Stomach (tissue), 9 donors: ENCODE measurements around the gene NSF. TPM values are rescaled to one million over a fixed set of nuclear protein-coding genes. Genes with fewer than 3 reads are reported as not detected.

Source experiments
- DNase-seq, 2 donors: peaks; one replicate each; pipeline versions ENCODE4 v3.0.0 to v3.0.0-alpha.2; 2013 to 2019
- H3K27ac ChIP-seq, 5 donors: fragments of 200-600 bp in 4 of 5; sonication (generic) in 4 of 5; one replicate each; pipeline ENCODE4 v1.5.1; 2013 to 2019; ENCODE audit warnings: mild to moderate bottlenecking in 1 of 5, moderate library complexity in 1 of 5
- H3K27me3 ChIP-seq, 3 donors: fragments of 200-600 bp; sonication (generic); one replicate each; pipeline ENCODE4 v1.5.1; 2017 to 2019; ENCODE audit warnings: mixed run types in 1 of 3
- H3K36me3 ChIP-seq, 4 donors: fragments of 200-600 bp; sonication (generic); 1 replicate in 3 of 4; 2 replicates in 1 of 4; pipeline ENCODE4 v1.5.1; 2016 to 2019
- H3K4me1 ChIP-seq, 4 donors: fragments of 200-600 bp; sonication (generic); one replicate each; pipeline ENCODE4 v1.5.1; 2016 to 2019
- H3K4me3 ChIP-seq, 4 donors: fragments of 200-600 bp; sonication (generic) in 3 of 4; one replicate each; pipeline ENCODE4 v1.5.1; 2016 to 2019; ENCODE audit warnings: mild to moderate bottlenecking in 1 of 4
- H3K9me3 ChIP-seq, 4 donors: fragments of 200-600 bp; sonication (generic); one replicate each; pipeline ENCODE4 v1.5.1; 2016 to 2019
- CTCF ChIP-seq, 7 experiments: fragments of 450-650 bp in 4 of 7; fragments of 200-600 bp in 3 of 7; sonication (generic) in 3 of 7; IDR thresholded peaks; one replicate each; pipeline ENCODE4 v1.5.1; 2016 to 2019; ENCODE audit warnings: antibody characterized with exemption in 7 of 7, control low read depth in 2 of 7, mild to moderate bottlenecking in 1 of 7
- EP300 ChIP-seq: sonication (generic); formaldehyde crosslinking; IDR thresholded peaks from one replicate; pipeline ENCODE4 v1.6.1; 2017; ENCODE audit warnings: antibody characterized with exemption
- POLR2A ChIP-seq, 4 donors: fragments of 450-650 bp; IDR thresholded peaks; one replicate each; pipeline ENCODE4 v1.6.1; 2016; ENCODE audit warnings: antibody characterized with exemption in 4 of 4, control low read depth in 2 of 4, mild to moderate bottlenecking in 1 of 4, moderate library complexity in 1 of 4
- POLR2AphosphoS5 ChIP-seq, 3 donors: sonication (generic); formaldehyde crosslinking; IDR thresholded peaks; one replicate each; pipeline ENCODE4 v1.6.1; 2016; ENCODE audit warnings: antibody characterized with exemption in 3 of 3
- WGBS, 5 donors: extraction: QIAGEN DNeasy Blood & Tissue Kit in 3 of 5; methylation state at CpG; one replicate each; pipeline versions ENCODE4 v1.1.5 to v1.1.7; 2013 to 2018; 5-methylcytosine and 5-hydroxymethylcytosine counted together
- intact Hi-C: fragments of 100-400 bp; cut with DNase I; formaldehyde crosslinking; loops from one replicate; pipeline ENCODE4 v1.15.1; 2023; ENCODE audit warnings: low total_unique reads
- polyA plus RNA-seq, 3 donors: library from polyadenylated mRNA; stranded (reverse); fragments of 200-250 nt; gene quantifications; one replicate each; pipeline ENCODE4 v1.2.3, GENCODE V29; 2013
- total RNA-seq, 5 donors: library from RNA; depleted of rRNA; stranded (reverse); fragments of >200 nt; gene quantifications; one replicate each; pipeline versions ENCODE4 v1.1.0 to v1.2.3, GENCODE V29; 2014 to 2016
- donor health status: healthy with polysubstance abuse.
- donor health status: Bipolar disorder and iron deficiency.
- donor health status: healthy.

NSF gene
- total and polyA plus RNA-seq, 8 donors, result 7.0 to 75.2 (median 16.3) TPM

- TF ChIP-seq CTCF (IDR thresholded peaks at IDR 0.05) (no peak), EP300 (no peak)
- no peaks in the 10 kb centered on the region for H3K9me3 ChIP-seq
- peaks cover 0 to 46% (median 13%) of the 10 kb centered on the region in 3 donors for H3K27me3 ChIP-seq
- no peak overlapping the region for H3K4me3 ChIP-seq
- intact Hi-C loops, result no loop called here
- no peaks in the 10 kb centered on the region for H3K36me3 ChIP-seq
- 69 to 75% (median 71%) methylated on average over 7 of the region's 7 CpGs for WGBS, 5 donors
- no peaks in the 10 kb centered on the region for H3K4me1 ChIP-seq
- DNase-seq, result no peak
- H3K27ac ChIP-seq, result no peak overlapping the region
These were observed 206.1 kb downstream of the NSF start for GRCh38 chr17:46796524-46796923.

GRCh38 chr17:46796956-46797530, 206.6 kb downstream of the NSF start:
- no peak for DNase-seq
- Histone ChIP-seq H3K36me3 (no peaks in the 10 kb centered on the region), H3K9me3 (no peaks in the 10 kb centered on the region), H3K4me3 (no peak overlapping the region), H3K27ac (no peak overlapping the region), H3K4me1 (no peaks in the 10 kb centered on the region), H3K27me3 (peaks cover 0 to 41% (median 13%) of the 10 kb centered on the region in 3 donors)
- no peak for TF ChIP-seq CTCF (IDR thresholded peaks at IDR 0.05)
- no peak for TF ChIP-seq POLR2AphosphoS5 (IDR thresholded peaks at IDR 0.05)
- TF ChIP-seq EP300, result no peak
- TF ChIP-seq POLR2A (IDR thresholded peaks at IDR 0.05), result no peak
- intact Hi-C loops, result no loop called here
- WGBS, 5 donors, result 58 to 68% (median 62%) methylated on average over 8 of the region's 8 CpGs

- Histone ChIP-seq H3K4me1 (no peaks in the 10 kb centered on the region), H3K4me3 (no peak overlapping the region), H3K27ac (no peak overlapping the region), H3K36me3 (no peaks in the 10 kb centered on the region), H3K27me3 (peaks cover 0 to 10% (median under 1%) of the 10 kb centered on the region in 3 donors), H3K9me3 (no peaks in the 10 kb centered on the region)
- WGBS, 5 donors, result 90 to 99% (median 96%) methylated on average over 4 of the region's 4 CpGs
- DNase-seq, result no peak
- TF ChIP-seq EP300 (no peak), POLR2A (IDR thresholded peaks at IDR 0.05) (no peak), POLR2AphosphoS5 (IDR thresholded peaks at IDR 0.05) (no peak), CTCF (IDR thresholded peaks at IDR 0.05) (no peak)
- intact Hi-C loops, result no loop called here
These were observed 210.1 kb downstream of the NSF start for GRCh38 chr17:46800573-46800972.

- 63 to 85% (median 73%) methylated on average over 7 of the region's 7 CpGs for WGBS, 5 donors
- intact Hi-C loops, result no loop called here
- H3K27me3 ChIP-seq, result peaks cover 0 to 9% (median 0%) of the 10 kb centered on the region in 3 donors
These were observed 212.3 kb downstream of the NSF start for GRCh38 chr17:46802800-46803199.

More at GRCh38 chr17:46802800-46803199, 212.3 kb downstream of the NSF start:
- DNase-seq, result no peak
- Histone ChIP-seq H3K9me3 (no peaks in the 10 kb centered on the region), H3K36me3 (no peaks in the 10 kb centered on the region), H3K4me1 (no peaks in the 10 kb centered on the region), H3K4me3 (no peak overlapping the region), H3K27ac (no peak overlapping the region)
- TF ChIP-seq POLR2AphosphoS5 (IDR thresholded peaks at IDR 0.05) (no peak), POLR2A (IDR thresholded peaks at IDR 0.05) (no peak), EP300 (no peak), CTCF (IDR thresholded peaks at IDR 0.05) (no peak)
